Stimulated activated CD8-positive, alpha-beta memory T cell treated with anti-CD3 and anti-CD28 coated beads, Interleukin-12 subunit alpha, Interleukin-12 subunit beta, amount 100 ng/mL, for 1 hour (primary cell): ENCODE results near the gene KCNMB3.
A peak's percentile ranks its signal among the peaks of the same experiment; 100 is the strongest.
"Not testable (repeated sequence)": the region's sequence is repeated elsewhere in the genome, so short reads cannot be mapped to it uniquely, and the experiment has no call there.

ENCODE experiments used
- DNase-seq: peaks from one replicate; pipeline ENCODE4 v3.0.0-alpha.2; 2020; ENCODE audit warnings: low read depth

Gene KCNMB3

DNA sequence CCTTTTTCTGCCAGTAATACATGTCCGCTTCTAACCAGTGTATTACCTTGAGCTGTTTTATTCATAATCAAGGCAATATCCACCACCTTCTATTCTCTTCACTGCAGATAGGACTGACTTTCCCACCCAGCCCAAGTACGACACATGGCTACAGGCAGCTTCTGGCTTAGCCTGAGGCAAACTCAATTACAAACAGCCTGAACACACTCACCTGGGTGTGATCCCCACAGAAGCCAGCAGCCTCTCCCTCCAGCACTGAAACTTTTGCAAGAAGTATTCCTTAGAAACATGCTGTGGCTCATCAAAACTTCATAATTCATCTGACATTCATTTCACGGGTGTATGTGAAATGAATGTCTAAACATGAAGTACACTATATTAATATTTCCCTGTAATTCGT lies 13.5 kb upstream of the KCNMB3 start:
- no peak for DNase-seq

- no peak for DNase-seq
Observed at GRCh38 chr3:179263134-179263533, 12.2 kb upstream of the KCNMB3 start.

- DNase-seq = peak; percentile 32
Observed at GRCh38 chr3:179260949-179261765, 10.2 kb upstream of the KCNMB3 start.

DNA sequence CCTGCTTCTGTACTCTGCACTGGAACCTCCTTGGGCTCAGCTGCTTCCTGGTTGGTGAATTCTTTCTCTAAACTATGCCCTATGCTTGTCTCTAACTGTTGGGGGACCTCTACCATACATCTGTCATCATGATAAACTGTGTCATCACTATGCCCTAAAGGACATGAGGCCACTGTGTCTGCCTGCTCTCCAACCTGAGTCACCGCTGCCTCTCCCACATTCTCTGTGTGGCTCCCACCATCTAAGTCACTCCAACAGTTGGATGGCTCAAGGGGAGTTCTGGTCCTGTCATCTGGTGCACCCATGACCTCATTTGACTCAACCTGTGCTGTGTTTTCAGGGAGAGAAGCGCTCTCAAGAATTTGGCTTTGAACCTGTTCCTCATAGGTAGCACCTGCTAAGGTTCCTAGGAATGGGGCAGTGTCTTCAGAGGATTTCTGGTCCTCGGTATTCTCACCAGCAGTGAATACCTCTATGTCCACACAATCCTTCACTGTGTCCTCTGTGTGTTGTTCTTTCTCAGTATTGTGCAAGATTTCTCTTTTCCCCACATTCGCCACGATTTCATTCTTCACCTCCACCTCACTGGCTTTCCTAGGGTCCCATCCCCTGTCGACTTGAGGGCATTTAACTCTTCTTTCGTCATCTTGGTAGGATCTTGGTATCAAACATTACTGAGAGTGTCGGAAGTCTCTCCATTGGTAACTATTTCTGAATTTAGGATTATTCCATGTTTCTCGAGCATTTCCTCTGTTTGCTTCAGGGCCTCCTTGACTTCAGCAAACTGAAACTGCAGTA lies 9.2 kb upstream of the KCNMB3 start:
- not testable (repeated sequence) for DNase-seq

GRCh38 chr3:179258820-179259219 lies 7.9 kb upstream of the KCNMB3 start:
- no peak for DNase-seq

GRCh38 chr3:179257742-179258141 lies 6.8 kb upstream of the KCNMB3 start:
- DNase-seq = not testable (repeated sequence)

DNA sequence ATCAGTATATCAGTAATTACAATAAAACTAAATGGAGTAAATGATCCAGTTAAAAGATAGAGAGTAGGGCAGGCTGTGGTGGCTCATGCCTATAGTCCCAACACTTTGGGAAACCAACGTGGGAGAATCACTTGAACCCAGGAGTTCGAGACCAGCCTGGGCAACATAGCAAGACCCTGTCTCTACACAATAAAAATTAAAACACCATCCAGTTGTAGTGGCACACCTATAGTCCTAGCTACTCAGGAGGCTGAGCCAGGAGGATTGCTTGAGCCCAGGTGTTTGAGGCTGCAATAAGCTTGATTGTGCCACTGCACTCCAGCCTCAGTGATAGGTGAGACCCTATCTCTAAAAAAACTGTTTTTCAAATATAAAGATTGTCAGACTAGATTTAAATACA lies 5.9 kb upstream of the KCNMB3 start:
- DNase-seq = no peak

DNA sequence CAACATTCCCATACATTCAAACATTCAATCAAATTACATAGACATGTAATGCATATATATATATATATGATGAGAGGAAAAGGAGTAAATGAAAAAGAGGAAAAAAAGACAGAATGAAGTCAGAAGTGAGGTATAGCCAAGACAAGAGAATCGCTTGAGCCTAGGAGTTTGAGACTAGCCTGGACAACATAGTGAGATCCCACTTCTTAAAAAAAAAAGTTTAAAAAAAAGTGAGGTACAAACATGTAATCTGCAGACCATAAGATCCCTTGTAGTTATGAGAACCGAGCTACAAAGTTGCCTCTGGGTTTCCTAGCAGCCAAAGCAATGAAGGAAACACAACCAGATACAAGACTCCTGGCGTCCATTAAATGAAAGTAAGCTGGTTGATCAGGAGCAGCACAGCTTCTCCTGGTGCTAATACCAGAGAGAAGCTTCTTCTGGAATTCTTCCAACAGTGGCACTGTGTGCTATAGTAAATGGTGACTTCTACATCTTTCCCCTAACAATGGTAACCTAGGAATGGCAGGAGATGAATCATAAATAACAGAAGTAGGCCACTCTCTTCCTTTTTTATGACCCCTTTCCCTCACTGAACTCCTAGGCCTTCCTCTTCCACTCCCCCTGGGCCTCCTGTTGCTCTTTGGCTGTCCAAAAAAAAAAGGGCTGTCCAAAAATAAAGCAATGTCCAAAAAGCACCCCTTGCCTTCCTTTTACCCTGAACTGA lies 3.5 kb downstream of the KCNMB3 start:
- no peak for DNase-seq

DNA sequence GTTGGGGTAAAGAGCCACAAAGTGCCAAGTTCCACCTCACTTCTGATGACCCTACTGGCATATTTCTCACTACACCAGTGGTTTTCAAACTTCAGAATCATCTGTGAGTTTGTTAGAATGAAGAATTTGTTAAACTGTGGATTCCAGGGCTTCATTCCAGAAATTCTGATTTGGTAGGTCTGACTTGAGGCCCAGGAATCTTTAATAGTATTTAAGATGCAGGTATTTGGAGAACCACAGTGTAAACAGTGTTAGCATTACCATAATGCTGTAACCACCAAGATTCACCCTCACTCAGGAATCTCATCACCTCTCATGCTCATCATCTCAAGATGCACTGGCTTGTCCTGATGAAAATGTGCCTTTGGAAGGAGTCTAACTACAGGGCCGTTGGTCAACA lies 6.0 kb downstream of the KCNMB3 start:
- DNase-seq = no peak

GRCh38 chr3:179242859-179243258 lies 8.1 kb downstream of the KCNMB3 start:
- DNase-seq = not testable (repeated sequence)

DNA sequence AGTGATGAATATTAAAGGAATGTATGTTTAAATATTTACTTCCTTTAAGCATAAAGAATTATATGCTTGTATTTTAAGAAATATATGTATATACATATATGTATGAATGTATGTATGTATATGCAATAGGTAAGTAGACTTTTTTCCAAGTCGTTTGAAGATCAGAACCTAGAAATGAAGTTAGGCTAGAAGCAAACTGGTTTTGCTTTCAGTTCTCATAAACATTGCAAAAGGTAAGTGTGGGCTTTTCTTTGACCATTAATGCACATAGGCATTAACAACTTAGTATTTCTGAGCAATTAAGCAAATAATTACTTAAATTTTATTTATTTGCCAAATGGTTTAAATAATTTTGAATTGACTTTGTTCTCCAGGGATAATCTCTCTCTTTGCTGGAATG lies 10.6 kb downstream of the KCNMB3 start:
- DNase-seq = not testable (repeated sequence)

- no peak for DNase-seq
Observed at GRCh38 chr3:179236669-179237301, 14.1 kb downstream of the KCNMB3 start.

- no peak for DNase-seq
Observed at GRCh38 chr3:179234199-179234598, 16.7 kb downstream of the KCNMB3 start.

DNA sequence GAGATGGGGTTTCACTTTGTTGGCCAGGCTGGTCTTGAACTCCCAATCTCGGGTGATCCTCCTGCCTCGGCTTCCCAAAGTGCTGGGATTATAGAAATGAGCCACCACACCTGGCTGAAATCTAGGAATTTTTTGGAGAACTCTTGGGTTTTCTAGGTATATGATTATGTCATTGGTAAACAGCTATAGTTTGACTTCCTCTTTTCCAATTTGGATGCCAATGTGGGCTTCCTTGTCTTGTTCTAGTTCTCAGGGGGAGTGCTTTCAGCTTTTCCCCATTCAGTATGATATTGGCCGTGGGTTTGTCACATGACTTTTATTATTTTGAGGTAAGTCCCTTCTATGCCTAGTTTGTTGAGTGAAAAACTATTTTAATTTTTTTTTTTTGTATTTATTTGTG lies 17.9 kb downstream of the KCNMB3 start:
- no peak for DNase-seq

DNA sequence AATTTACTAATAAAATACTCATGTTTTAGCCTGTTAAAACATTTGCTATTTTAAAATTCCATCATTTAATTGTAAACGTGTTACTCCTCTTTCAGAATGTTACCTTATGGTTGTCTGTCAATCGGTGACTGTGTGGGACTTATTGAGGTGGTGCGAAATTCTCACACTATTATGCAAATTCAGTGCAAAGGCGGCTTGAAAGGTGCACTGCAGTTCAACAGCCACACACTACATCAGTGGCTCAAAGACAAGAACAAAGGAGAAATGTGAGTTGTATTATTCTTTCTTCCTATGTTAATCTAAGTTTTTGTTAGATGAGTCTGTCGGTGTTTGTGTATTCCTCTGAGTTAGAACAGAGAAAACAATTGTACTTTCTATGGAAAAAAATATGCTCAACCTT lies 21.7 kb downstream of the KCNMB3 start:
- DNase-seq = no peak

DNA sequence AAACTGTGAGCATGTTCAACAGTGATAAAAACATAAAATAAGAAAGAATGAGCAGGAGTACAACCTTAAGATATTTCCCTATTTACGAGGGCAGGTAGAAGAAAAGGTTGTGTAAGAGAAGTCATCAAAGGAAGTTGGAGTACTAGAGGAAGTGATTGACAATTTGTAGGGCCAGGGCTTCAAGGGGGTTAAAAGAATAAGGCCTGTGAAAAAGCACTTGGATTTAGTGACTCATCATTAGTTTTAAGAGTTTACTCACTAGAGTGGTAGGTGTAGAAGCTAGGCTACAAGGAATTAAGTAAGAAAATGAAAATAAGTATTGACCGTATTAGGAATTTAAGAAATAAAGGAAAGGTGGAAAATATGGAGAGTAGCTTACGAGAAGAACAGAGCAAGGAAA lies 23.6 kb downstream of the KCNMB3 start:
- no peak for DNase-seq

- DNase-seq = no peak
Observed at GRCh38 chr3:179224584-179224983, 26.3 kb downstream of the KCNMB3 start.

DNA sequence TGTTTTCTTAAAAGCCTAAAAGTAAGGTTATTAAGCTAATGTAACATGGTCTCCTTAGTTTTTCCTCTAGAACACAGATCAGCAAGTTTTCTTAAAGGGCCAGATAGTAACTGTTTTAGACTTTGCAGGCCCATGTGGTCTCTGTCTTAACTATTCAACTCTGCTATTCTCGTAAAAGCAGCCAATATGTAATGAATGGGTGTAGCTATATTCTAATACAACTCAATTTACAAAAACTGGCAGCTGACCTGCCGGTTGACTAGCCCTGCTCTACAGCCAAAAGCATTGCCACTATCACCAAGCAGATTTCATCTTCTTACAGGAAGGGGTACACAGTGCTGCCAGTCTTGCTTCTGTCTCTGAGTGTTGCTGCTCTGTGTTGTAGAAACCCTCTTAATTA lies 27.4 kb downstream of the KCNMB3 start:
- no peak for DNase-seq

- not testable (repeated sequence) for DNase-seq
Observed at GRCh38 chr3:179218213-179218612, 32.7 kb downstream of the KCNMB3 start.

GRCh38 chr3:179215550-179215949 lies 35.4 kb downstream of the KCNMB3 start:
- DNase-seq = not testable (repeated sequence)

DNA sequence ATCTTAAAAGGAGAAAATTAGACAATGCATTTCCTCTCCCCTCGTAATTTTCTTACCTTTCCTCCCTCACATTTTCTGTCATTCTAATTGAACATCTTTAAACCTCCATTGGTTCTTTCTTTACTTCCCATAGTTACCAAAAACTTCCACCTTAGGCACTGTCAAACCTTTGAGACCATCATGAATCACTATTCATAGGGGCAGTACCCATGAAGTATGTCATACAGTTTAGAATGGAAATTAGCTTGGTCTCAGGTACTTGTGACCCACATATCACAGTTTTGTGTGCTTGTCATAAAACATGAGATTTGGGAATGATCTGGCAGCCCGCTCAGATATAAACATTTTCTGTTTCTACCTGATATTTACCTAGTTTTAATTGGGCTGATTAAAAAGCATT lies 50.1 kb downstream of the KCNMB3 start:
- DNase-seq = no peak

DNA sequence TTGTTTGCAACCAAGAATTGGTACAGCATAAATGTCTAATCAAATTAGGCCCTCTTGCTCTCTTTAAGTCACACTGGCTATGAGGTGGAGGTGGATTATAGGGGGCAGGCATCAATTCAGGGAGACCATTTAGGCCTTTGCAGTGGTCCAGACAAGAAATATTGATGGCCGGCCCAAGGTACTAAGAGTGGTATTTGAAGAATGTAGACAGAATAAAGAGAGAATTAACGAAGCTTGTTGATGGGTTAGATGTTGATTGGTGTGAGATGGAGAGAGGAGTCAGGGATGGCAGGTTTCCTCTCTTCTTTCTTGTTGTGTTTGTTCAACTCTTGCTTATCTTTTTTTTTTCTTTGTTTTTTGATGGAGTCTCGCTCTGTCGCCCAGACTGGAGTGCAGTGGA lies 54.2 kb downstream of the KCNMB3 start:
- DNase-seq = no peak
